ENCODE results near the gene PRR5. TPM values are rescaled to one million over a fixed set of nuclear protein-coding genes. Genes with fewer than 3 reads are reported as not detected.
"Not testable (repeated sequence)": the region's sequence is repeated elsewhere in the genome, so short reads cannot be mapped to it uniquely, and the experiment has no call there.

Gene PRR5
- 2.9 TPM for total RNA-seq
- long read RNA-seq, transcript PRR5-216 (9 exons, 1,843 nt) = major isoform, 6 of 17 reads
- long read RNA-seq, partial matches to known transcripts = 1 of 17 reads
- long read RNA-seq, other reads (novel, unspliced or antisense) = 3 of 17 reads

- intact Hi-C loops (cut with DNase I) = no loop called here
- DNase-seq (peak; percentile 85), ATAC-seq (ENCODE audit: poor library complexity) (peak; percentile 82)
These were observed at the start of gene PRR5 for GRCh38 chr22:44701824-44702478. Gene PRR5, plus strand, starts transcription at chr22:44702204. Its CDS starts 271 bp downstream, at chr22:44702475.

GRCh38 chr22:44652866-44653265, 49.1 kb upstream of the PRR5 start:
- DNase-seq; intact Hi-C loops (cut with DNase I); ATAC-seq (ENCODE audit: poor library complexity): not testable (repeated sequence)

GRCh38 chr22:44658311-44658953, 43.6 kb upstream of the PRR5 start:
- DNase-seq (peak; percentile 72), ATAC-seq (ENCODE audit: poor library complexity) (peak; percentile 84)

GRCh38 chr22:44659140-44659539, 42.9 kb upstream of the PRR5 start:
- DNase-seq (peak; percentile 64), ATAC-seq (ENCODE audit: poor library complexity) (peak; percentile 64)
- intact Hi-C loops (cut with DNase I) = no loop called here

More at GRCh38 chr22:44658311-44658953, 43.6 kb upstream of the PRR5 start:
- intact Hi-C loops (cut with DNase I) = no loop called here

- DNase-seq = peak; percentile 35
- intact Hi-C loops (cut with DNase I) = no loop called here
- ATAC-seq (ENCODE audit: poor library complexity) = no peak
These were observed 41.8 kb upstream of the PRR5 start for GRCh38 chr22:44660051-44660830.

GRCh38 chr22:44661070-44661469, 40.9 kb upstream of the PRR5 start:
- no peak for DNase-seq
- intact Hi-C loops (cut with DNase I) = no loop called here
- no peak for ATAC-seq (ENCODE audit: poor library complexity)

- no peak for ATAC-seq (ENCODE audit: poor library complexity)
- DNase-seq = no peak
- intact Hi-C loops (cut with DNase I) = no loop called here
These were observed 40.1 kb upstream of the PRR5 start for GRCh38 chr22:44661659-44662569.

GRCh38 chr22:44663256-44663999, 38.6 kb upstream of the PRR5 start:
- DNase-seq (peak; percentile 24), ATAC-seq (ENCODE audit: poor library complexity) (no peak)
- intact Hi-C loops (cut with DNase I) = no loop called here

GRCh38 chr22:44664149-44664548, 37.9 kb upstream of the PRR5 start:
- peak; percentile 81 for DNase-seq
- intact Hi-C loops (cut with DNase I) = no loop called here
- peak; percentile 70 for ATAC-seq (ENCODE audit: poor library complexity)

- ATAC-seq (ENCODE audit: poor library complexity) (peak; percentile 49), DNase-seq (peak; percentile 66)
- intact Hi-C loops (cut with DNase I) = no loop called here
These were observed 36.9 kb upstream of the PRR5 start for GRCh38 chr22:44665115-44665514.

GRCh38 chr22:44666207-44666585, 35.8 kb upstream of the PRR5 start:
- ATAC-seq (ENCODE audit: poor library complexity) (no peak), DNase-seq (no peak)
- intact Hi-C loops (cut with DNase I) = no loop called here

- DNase-seq = peak; percentile 54
- intact Hi-C loops (cut with DNase I) = no loop called here
These were observed 34.7 kb upstream of the PRR5 start for GRCh38 chr22:44667276-44667675.

GRCh38 chr22:44667829-44668189, 34.2 kb upstream of the PRR5 start:
- intact Hi-C loops (cut with DNase I) = no loop called here
- ATAC-seq (ENCODE audit: poor library complexity) = no peak
- DNase-seq = peak; percentile 41

More at GRCh38 chr22:44667276-44667675, 34.7 kb upstream of the PRR5 start:
- peak; percentile 10 for ATAC-seq (ENCODE audit: poor library complexity)

- intact Hi-C loops (cut with DNase I) = no loop called here
- DNase-seq = peak; percentile 60
- peak; percentile 74 for ATAC-seq (ENCODE audit: poor library complexity)
These were observed 33.7 kb upstream of the PRR5 start for GRCh38 chr22:44668190-44668885.

- intact Hi-C loops (cut with DNase I) = no loop called here
- DNase-seq (peak; percentile 50), ATAC-seq (ENCODE audit: poor library complexity) (no peak)
These were observed 33.0 kb upstream of the PRR5 start for GRCh38 chr22:44668886-44669521.

GRCh38 chr22:44669561-44669976, 32.4 kb upstream of the PRR5 start:
- DNase-seq (no peak), ATAC-seq (ENCODE audit: poor library complexity) (no peak)
- intact Hi-C loops (cut with DNase I) = no loop called here

Measured in Right ventricle myocardium superior (tissue), 1 donor.